T-helper 22 cell (primary cell): ENCODE measurements around the gene RNF151.

Experiments
- DNase-seq: peaks from one replicate; pipeline ENCODE4 v3.0.0-alpha.2; 2020; ENCODE audit warnings: low read depth

The RNF151 gene

DNA sequence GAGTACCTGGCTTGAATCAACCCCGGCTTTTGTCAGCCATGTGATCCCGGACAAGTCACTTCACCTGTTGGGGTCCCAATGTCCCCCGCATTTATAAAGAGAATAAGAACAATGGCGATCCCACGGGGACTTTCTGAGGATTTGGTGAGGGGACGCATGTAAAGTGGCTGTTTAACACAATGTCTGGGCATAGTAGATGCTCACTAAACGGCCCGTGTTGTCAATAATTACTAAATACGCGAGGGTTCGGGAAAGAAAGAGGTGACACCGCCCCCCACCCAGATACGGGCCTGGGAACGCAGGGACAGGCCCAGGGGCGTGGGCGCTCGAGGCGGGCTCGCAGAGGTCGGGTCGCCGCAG lies 24.9 kb downstream of the RNF151 start:
- no peak for DNase-seq

DNA sequence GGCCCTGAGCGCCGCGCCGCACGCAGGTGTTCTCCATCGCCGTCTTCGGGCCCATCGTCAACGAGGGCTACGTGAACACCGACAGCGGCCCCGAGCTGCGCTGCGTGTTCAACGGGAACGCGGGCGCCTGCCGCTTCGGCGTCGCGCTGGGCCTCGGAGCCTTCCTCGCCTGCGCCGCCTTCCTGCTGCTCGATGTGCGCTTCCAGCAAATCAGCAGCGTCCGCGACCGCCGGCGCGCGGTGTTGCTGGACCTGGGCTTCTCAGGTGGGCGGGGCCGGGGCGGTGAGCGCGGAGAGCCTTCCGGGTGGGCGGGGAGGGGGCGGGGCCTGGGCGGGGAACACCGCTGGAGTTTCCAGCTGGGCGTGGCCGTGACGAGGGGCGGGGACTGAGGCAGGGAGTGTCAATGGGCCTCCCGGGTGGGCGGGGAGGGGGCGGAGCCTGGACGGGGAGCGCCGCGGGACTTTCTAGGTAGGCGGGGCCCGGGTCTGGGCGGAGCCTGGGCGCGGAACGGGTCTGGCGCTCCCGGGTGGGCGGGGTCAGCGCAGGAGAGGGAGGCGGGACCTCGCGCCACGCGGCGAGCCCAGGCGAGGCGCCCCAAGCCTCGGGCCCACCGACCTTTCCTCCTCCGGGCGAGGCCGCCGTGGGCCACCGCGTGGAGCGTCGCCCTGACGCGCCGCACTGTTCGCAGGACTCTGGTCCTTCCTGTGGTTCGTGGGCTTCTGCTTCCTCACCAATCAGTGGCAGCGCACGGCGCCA lies 25.5 kb downstream of the RNF151 start:
- DNase-seq: peak; percentile 98

DNA sequence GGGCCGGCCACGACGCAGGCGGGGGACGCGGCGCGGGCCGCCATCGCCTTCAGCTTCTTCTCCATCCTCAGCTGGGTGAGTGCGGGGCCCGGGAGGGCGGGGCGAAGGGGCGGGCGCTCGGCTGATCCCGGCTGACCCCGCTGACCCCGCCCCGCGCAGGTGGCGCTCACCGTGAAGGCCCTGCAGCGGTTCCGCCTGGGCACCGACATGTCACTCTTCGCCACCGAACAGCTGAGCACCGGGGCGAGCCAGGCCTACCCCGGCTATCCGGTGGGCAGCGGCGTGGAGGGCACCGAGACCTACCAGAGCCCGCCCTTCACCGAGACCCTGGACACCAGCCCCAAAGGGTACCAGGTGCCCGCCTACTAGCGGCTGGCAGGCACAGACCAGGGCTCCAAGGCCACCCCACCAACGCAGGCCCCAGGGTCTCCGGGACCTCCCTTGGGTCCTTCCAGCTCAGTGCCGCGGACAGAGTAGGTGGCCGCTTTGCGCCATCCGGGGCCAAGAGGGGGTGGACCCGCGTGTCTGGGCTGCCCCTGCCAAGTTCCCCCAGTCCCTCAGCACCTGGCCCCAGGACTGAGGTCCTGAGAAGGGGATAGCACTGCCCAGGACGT lies 26.2 kb downstream of the RNF151 start:
- no peak for DNase-seq

DNA sequence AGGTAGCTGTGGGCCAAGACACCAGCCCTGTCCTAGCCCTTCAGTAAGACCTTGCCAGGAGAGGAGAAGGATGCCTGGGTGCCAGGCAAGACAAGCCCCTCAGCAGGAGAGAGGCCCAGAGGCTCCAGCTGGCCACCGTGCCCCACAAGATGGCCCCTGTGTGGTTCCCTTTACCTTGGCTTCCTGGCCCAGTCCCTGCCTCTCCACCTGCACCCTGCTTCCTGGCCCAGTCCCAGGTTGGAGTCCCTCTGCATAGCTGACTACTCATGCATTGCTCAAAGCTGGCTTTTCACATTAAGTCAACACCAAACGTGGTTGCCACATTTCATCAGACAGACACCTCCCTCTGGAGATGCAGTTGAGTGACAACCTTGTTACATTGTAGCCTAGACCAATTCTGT lies 27.1 kb downstream of the RNF151 start:
- DNase-seq: no peak

DNA sequence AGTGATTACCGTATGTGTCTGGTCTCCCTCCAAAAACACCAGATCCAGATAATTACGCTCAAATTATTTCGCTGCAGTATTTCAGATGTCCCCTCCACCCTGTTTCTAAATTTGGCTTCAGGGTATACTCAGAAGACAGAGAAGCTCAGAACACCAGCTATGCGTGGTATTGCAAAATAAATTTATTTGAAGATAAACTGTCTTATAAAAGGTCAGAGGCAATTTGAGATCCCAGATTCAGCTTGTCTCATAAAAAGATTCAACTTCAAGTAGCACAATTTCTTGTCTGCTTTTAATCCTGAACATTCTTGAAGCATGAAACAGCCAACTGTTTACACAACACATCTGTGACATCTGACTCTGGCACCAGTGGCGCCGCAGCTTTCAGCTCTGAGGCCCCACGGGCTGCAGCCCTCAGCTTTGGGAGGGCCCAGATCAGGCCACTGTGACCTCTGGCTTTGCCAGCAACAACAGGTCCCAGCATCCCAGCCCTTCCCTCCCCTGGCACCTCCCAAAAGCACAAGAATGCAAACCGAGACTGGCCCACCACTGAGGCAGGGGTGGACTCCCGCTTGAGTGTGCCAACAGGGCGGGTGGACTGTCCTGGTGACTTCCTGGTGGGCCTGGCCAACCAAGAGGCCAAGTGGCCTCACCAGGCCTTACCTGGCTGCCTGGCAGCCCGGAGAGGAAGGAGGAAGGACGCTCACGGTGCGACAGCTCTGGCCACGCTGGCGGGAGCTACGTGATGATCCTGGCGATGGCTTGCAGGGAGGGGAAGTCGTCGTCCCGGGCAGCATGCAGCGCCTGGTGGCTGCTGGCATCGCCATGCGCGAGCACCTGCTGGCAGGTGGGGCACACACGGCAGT lies 31.1 kb downstream of the RNF151 start:
- DNase-seq: no peak

DNA sequence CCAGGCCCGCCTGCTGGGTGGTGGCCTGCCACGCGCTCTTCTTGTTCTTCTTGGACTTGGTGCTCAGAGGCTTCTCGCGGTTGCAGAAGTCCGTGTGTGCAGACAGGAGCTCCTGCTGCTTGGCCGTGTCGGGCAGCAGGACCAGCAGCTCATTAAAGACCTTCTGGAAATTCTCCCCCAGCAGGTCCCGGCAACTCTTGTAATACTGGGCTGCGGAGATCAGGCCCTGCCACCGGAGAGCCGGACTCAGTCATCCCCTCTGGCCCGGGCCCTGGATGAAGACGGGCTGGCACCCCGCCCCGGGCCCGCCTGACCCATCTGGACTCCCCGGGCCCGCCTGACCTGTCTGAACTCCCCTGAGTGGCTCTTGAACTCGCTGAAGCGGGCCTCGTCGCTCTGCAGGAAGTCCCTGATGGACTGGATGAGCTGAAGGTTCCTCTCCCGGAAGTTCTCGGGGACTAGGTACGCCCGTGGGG lies 31.7 kb downstream of the RNF151 start:
- no peak for DNase-seq

DNA sequence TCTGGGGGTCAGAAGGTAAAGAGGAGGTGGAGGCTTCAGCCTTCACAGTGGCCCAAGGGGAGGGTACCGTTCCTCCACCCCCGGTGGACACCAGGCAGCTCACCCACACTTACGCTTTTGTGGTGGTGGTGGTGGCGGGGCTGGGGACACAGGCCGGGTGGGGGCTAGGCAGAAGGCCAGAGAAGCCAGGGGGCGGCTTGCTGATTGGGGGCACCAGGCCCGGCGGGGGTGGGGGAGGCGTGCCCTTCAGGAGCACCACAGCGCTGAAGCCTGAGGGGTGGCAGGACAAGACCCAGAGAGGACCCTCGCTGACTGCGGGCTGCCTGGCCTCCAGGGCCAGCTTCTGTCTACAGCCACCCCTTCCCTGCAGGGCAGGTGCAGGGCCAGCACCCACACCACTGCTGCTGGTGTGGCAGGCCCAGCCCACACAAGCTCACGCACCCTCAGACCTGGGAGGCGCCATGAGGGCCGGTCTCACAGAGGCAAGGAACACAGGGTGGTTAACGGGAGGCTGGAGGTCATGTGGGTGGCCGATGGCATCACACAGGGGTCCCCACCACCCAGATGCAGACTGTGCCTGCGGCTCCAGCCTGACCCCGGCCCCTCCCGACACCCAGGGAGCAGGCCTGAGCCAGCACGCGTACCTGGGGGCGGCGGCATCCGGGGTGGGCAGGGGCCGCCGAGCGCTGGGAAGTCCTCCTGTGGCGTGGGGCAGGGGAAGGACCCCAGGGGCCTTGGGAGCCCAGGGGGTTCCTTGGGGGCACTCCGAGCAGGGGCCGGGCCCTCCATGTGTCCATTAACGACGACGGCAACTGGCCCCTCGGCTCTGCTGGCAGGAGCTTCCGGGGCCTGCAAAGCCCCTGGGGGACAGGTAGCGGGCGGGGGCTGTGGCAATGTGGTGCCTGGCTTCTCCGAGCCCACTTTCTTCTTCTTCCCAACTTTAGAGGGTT lies 32.5 kb downstream of the RNF151 start:
- no peak for DNase-seq

DNA sequence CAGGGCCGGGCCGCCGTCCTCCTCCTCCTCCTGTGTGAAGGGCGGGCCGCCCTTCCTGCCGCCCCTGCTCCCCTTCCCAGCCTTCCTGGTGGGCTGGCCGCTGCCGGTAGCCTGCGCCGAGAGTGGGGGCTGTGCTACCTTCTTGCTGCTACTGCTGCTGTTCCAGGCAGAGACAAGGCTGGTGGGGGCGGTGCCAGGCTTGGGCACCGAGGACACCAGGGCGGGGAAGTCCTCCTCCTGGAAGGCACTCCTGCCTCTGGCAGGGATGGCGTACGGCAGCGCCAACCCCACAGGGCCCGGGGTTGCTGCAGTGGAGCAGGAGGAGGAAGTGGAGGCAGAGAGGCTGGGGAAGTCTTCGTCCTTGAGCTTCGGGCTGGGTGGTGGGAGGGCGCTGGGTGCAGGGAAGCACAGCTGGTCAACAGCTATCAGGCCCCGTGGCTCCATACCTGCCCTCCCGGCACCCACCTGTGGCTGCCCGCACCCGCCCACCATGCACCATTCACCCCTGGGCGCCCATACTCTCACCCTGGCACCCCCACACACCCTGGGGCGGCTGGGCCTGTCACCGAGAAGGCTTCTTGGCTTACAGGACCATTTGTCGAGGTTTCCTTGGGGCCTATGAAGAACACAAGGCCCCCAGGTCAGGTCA lies 33.3 kb downstream of the RNF151 start:
- no peak for DNase-seq

DNA sequence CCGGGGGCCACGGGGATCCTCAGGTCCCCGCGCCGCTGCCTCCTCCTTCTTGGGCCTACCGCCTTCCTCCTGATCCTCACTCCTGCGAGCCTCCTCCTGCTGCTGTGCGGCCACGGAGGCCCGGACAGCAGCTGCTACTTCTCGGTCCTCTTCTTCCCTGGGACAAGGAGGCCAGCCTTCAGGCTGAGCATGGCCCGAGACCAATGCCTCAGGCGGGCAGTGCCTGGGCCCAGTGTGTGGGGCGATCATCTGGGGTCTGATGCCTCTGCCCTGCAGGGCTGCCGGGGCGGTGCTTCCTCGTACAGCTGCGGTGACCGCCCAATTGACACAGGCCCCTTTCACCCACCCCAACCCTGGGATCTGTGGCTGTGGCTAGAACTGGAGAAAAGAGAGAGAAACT lies 34.4 kb downstream of the RNF151 start:
- DNase-seq: no peak

DNA sequence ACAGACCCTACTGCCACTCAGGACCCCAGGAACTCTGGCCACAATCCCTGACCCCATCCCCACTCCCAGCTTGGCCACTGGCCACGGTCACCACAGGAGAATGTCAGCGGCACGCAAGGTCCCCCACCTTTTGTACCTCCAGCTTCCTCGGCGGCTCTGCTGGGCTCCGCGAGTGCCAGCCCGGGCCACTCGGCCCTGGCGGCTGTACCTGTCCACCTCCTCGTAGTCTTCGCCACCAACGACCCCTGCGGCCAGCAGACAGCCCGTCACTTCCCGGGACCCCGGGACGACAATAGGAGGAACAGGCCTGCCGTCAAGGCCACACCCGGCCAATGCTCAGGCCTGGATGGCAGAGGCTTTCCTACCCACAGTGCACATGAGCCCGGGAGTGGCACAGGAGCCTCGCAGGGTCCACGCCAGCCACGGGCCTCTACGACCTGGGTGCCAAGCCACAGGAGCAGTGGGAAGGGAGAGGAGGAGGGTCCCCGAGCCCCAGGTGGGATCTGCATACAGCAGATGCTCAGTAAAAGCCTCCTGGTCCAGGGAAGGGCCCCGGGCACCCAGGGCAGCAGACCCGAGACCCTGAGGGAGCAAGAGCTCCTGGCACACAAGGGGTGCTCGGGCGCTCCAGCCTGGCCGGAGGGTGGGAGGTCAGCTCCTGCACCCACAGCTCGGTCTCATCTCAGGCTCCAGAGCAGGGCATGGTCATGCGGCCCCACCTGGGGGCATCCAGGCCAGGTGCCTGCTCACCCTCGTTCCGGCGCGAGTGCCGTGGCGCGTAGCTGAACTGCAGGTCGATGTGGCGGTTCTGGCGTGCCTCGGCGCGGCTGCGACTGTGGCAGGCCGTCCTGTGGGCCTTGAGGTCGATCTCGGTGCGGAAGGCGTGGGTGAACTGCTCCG lies 35.0 kb downstream of the RNF151 start:
- no peak for DNase-seq

DNA sequence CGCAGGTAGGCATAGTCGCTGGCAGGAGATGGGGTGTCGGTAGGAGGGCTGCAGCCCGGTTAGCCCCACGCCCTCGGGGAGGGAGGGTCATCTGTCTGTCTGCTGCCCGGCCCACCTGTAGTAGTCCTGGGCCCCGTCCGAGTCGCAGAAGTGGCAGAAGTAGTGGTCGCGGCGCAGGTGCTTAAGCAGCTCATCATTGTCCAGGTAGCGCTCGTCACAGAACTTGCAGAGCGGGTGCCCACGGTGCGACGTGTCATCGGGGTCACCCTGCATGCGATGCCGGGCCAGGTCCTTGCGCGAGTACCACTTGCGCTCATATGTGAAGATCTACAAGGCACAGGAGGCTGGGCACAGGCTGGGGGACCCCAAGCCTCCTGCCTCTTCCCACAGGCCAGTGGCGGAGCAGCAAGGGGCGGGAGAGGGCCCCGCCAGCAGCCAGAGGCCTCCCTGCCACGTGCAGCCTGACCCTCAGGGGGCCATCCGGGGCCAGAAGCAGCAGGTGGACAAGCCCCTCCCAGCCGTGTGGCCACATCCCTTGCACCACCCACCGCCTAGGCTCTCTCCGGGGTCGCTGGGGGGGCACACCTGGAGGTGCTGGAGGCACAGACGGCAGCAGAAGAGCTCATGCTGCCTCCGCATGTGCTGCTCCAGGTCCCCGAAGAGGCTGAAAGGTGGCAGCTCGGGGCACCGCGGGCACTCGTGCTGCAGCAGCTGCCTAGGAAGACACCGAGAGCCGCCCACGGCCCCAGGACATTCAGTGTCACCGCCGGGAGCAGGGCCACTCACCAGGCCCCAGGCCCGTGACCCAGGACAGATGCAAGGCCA lies 36.0 kb downstream of the RNF151 start:
- DNase-seq: no peak

DNA sequence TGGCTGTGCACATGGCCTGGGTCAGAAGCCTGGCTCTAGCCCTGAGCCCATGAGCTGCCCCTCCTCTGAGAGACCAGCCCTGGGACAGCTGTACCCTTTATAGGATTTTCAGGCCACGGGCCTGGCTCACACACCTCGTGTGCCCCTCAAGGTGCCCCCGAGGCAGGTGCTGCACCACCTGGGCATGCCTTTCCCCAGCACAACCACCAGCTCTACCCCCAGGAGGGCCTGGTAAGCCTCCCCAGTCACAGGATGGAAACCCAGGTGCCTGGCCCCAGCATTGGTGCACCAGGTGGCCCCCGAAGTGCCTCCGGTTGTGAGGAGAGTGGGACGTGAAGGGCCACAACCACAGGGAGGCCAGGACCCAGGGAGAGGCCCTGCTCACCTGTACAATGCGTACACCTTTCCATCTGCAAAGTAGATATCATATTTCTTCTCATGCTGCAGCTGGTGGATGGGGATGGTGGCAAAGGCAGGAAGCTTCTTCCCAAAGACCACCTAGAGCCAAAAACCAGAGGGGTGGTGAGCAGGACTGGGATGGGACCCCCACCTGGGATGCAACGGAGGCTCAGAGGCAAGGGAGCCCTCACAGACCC lies 36.7 kb downstream of the RNF151 start:
- DNase-seq: no peak

DNA sequence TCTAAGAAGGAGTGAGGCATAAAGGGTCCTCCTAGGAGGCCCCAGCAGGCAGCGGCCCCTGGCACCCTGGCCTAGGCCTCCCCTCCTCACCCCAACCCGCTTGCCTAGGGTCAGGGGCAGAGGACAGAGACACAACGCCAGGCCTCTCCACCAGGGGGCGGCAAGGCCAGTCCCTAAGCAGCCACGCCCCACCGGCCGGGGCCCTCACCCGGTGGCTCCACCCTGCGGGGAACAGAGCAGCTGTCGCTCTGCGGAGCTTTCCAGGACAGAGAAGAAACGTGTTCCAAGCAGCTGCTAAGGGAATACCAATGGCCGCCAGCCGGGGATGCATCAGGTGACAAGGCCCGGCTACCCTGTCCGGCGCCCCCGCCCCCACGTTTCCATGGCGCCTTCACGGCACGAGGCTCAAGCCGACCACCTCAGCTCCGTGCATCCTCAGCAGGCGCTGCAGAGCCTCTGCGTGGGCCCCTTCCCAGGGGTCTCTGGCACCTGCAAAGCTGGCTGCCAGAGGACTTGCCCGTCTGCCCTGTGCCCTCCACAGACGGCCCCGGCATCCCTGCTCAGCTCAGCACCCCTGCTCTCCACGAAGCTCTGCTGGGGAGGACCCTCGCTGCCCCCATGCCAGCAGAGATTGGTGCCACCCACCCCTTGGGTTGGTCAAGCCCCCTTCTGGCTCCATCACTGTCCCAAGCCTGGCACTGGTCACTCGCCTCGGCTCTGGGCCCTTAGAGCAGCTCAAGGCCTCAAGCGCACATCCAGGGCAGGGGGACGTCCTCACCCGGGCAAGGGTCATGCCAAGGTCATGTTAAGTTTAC lies 37.4 kb downstream of the RNF151 start:
- peak; percentile 71 for DNase-seq

DNA sequence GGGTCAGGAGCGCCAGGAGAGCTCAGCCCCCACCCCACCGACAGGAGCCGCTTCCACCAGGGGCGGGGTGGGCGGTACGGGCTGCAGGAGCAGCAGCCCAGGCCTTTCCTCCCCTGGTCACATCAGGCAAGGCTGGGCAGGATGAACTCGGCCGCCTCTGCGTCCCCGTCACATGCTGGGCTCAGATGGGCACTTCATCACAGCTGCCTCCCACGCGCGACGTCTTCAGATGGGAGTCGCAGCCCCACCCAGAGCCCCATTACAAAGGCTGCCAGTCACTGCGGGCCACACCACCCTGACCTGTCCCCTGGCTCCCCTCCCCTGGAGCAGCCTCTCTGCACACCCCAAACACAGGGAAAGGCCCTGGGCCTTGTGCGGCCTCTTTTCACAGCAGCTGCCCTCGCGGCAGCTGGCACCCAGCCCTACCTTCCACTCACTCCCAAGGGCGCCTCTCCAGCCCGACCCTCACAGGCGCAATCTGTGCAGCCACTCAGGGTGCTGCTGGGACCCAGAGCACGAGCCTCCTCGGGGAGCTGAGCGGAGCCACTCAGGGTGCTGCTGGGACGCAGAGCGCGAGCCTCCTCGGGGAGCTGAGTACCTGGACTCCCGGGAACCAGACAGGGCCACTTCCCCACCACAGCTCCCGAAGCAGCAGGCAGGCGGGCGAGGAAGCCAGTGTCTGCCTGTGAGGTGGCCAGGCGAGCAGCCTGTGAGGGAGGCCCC lies 38.3 kb downstream of the RNF151 start:
- no peak for DNase-seq

DNA sequence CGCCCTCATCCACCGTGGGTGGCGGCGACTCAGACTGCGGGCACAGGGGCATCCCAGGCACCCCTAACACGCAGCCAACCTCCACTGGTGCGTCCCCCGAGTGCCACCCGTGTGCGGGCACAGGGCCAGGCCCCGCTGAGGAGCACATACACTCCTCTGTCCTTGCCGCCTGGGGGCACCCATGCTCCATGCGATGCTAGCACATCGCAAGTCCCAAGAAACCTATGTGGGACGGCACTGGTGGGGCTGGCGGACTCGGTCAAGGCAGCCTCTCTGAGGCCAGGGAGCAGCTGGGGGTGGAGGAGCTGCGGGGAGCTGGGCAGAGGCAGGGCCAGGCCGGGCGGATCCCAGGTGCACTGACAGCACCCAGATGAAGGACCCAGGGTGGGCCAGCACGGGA lies 39.0 kb downstream of the RNF151 start:
- DNase-seq: no peak

DNA sequence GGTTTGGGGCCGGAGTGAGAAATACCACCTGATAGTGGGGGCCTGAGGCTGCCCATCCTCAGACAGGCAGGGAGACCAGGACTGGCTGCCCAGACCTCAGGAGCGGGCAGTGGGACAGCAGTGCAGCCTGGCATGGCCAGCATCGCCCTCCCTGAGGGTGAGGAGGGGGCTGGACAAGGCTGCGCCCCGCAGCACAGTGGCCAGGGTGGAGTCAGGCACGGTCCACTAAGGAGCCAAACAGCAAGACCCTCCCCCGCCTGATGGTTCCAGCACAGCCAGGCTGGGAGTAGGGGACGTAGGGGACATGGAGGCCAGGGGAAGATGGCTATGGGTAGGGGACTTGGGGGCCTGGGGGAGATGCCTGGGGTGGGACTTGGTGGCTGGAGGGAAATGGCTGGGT lies 39.7 kb downstream of the RNF151 start:
- no peak for DNase-seq

DNA sequence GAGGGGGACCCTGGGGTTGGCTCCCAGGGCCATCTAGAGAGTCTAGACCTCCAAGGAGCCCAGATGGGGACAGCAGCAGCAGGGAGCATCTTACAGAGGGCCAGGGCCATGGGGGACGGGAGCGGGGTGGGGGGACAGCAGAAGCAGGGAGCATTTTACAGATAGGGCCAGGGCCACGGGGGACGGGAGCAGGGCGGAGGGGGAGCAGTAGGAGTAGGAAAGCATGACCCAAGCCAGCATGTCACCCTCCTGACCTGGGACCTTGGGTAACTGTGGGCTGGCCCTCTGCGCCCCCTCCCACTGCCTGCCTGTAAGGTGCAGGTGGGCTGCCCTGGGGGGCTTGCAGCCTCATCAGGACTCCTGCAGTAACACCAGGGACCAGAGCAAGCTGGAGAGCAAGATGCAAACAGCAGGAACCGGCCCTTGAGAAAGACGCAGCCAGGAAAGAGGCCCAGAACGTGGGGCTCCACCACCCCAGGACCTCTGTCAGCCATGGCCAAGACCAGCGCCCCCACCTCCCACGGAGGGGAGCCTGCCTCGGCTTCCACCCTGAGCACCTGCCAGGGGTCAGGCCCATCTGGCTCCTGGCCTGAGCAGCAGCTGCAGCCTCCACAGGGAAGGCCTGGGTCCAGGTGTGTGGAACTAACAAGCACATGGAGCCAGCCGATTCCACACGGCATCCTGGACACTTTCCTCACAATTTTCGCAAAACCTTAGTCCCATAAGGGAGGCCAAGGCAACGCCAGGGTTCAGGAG lies 40.6 kb downstream of the RNF151 start:
- DNase-seq: no peak
